Measurements from ENCODE around the gene ARL4D.

The ARL4D gene

DNA sequence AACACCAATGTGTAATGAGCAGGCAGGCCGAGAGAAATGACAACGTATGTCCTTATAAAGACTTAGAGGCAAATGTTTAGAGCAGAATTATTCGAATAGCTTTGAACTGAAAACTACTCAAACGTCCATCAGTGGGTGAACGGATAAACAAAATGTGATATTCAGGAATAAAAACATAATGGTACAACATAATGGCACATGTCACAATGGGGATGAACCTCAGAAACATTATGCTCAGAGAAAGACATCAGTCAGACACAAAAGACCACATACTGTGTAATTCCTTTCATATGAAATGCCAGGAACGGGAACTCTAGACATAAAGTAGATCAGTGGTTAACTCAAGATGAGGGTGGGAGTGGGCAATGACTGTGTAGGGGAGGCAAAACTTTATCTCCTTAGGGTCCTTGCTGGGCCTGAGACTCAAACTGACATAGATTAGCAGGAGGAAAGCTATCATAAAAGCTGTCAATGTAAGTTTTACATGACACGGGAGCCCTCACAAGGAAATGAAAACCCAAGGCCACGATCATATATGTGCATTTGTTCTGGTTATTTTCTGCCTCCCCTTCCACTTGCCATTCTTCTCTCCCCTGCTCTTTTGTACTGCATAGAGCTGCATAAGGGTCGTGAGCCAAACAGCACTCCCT, 14.8 kb upstream of the ARL4D start:
- no peak overlapping the region for H3K4me3 ChIP-seq (replicated peaks in 1 of 2; ENCODE audit: low read depth in 2 of 2, low read length in 2 of 2)
- no peak for DNase-seq (ENCODE audit: low read depth in 2 of 2)
- TF ChIP-seq, protein P1, sequence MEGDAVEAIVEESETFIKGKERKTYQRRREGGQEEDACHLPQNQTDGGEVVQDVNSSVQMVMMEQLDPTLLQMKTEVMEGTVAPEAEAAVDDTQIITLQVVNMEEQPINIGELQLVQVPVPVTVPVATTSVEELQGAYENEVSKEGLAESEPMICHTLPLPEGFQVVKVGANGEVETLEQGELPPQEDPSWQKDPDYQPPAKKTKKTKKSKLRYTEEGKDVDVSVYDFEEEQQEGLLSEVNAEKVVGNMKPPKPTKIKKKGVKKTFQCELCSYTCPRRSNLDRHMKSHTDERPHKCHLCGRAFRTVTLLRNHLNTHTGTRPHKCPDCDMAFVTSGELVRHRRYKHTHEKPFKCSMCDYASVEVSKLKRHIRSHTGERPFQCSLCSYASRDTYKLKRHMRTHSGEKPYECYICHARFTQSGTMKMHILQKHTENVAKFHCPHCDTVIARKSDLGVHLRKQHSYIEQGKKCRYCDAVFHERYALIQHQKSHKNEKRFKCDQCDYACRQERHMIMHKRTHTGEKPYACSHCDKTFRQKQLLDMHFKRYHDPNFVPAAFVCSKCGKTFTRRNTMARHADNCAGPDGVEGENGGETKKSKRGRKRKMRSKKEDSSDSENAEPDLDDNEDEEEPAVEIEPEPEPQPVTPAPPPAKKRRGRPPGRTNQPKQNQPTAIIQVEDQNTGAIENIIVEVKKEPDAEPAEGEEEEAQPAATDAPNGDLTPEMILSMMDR (IDR thresholded peaks at IDR 0.05; ENCODE audit: low read depth, low read length) = no peak

DNA sequence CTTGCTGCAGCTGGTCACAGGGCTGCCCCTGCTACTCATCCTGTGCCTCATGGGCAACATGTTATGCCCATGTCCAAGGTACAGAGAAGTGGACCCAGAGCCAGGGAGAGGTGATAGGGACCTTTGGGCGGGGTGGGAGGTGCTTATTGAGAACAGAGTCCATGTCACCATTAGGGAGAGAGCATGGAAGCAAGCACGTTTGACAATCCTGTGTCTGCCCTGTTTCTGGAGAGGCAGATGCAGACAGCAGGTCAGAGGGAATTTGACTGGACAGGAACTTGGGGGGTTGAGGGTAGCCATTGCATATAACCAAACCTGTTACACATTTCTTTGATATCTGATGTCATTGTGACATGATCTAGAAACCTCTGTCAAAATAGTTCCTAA, 14.3 kb upstream of the ARL4D start:
- TF ChIP-seq, protein P1 (IDR thresholded peaks at IDR 0.05; ENCODE audit: low read depth, low read length) = no peak
- no peak for DNase-seq (ENCODE audit: low read depth in 2 of 2)
- no peak overlapping the region for H3K4me3 ChIP-seq (replicated peaks in 1 of 2; ENCODE audit: low read depth in 2 of 2, low read length in 2 of 2)

- TF ChIP-seq, protein P1 (IDR thresholded peaks at IDR 0.05; ENCODE audit: low read depth, low read length) = no peak
- no peak for DNase-seq (ENCODE audit: low read depth in 2 of 2)
- no peak overlapping the region for H3K4me3 ChIP-seq (replicated peaks in 1 of 2; ENCODE audit: low read depth in 2 of 2, low read length in 2 of 2)
Measured at GRCh38 chr17:43385046-43385831, 13.6 kb upstream of the ARL4D start.

DNA sequence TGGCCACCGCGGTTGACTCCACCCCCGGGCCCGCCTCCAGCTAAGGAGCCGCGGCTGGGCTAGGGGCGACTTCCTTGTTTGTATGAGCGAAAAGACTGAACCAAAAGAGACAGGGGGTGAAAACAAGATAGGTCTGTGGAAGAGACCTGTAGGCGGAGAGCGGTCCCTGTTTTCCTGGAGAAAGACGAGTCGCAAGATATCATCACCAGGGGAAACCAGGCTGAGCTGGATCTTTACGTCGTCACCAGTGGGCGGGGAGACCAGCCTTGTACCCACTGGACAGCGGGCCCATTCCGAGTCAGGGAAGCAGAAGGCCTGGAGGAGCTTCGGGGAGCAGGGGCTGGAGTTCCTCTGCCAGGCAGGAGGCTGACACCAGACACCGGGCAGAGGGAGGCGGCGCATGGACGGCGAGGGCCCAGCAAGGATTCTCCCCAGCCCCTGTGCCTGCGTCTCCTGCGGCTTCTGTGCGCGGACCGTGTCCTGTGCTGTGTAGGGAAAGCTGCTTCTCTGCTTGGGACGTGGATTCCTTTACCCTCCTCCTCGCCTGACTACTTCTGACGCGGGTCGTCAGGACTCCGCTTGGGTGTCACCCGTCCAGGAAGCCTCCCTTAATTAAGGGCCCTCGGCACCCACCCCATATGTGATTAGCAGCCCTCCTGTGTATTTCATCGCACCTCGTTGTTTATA, 10.3 kb upstream of the ARL4D start:
- TF ChIP-seq, protein P1 (IDR thresholded peaks at IDR 0.05; ENCODE audit: low read depth, low read length) = no peak
- DNase-seq (ENCODE audit: low read depth in 2 of 2) = peak; percentile 94 to 95
- H3K4me3 ChIP-seq (replicated peaks in 1 of 2; ENCODE audit: low read depth in 2 of 2, low read length in 2 of 2) = peak overlapping the region; percentile 58 to 65

- TF ChIP-seq, protein P1 (IDR thresholded peaks at IDR 0.05; ENCODE audit: low read depth, low read length) = peak; percentile 90
- peak; percentile 84 to 86 for DNase-seq (ENCODE audit: low read depth in 2 of 2)
- H3K4me3 ChIP-seq (replicated peaks in 1 of 2; ENCODE audit: low read depth in 2 of 2, low read length in 2 of 2) = peak overlapping the region; percentile 58 to 65
Measured at GRCh38 chr17:43389046-43389947, 9.5 kb upstream of the ARL4D start.

GRCh38 chr17:43392397-43392796, 6.4 kb upstream of the ARL4D start:
- TF ChIP-seq, protein P1 (IDR thresholded peaks at IDR 0.05; ENCODE audit: low read depth, low read length) = no peak
- DNase-seq (ENCODE audit: low read depth in 2 of 2) = no peak
- no peak overlapping the region for H3K4me3 ChIP-seq (replicated peaks in 1 of 2; ENCODE audit: low read depth in 2 of 2, low read length in 2 of 2)

Measured in cardiac fibroblast (primary cell).